ENCODE measurements around the gene TTLL5.

The TTLL5 gene, protein sequence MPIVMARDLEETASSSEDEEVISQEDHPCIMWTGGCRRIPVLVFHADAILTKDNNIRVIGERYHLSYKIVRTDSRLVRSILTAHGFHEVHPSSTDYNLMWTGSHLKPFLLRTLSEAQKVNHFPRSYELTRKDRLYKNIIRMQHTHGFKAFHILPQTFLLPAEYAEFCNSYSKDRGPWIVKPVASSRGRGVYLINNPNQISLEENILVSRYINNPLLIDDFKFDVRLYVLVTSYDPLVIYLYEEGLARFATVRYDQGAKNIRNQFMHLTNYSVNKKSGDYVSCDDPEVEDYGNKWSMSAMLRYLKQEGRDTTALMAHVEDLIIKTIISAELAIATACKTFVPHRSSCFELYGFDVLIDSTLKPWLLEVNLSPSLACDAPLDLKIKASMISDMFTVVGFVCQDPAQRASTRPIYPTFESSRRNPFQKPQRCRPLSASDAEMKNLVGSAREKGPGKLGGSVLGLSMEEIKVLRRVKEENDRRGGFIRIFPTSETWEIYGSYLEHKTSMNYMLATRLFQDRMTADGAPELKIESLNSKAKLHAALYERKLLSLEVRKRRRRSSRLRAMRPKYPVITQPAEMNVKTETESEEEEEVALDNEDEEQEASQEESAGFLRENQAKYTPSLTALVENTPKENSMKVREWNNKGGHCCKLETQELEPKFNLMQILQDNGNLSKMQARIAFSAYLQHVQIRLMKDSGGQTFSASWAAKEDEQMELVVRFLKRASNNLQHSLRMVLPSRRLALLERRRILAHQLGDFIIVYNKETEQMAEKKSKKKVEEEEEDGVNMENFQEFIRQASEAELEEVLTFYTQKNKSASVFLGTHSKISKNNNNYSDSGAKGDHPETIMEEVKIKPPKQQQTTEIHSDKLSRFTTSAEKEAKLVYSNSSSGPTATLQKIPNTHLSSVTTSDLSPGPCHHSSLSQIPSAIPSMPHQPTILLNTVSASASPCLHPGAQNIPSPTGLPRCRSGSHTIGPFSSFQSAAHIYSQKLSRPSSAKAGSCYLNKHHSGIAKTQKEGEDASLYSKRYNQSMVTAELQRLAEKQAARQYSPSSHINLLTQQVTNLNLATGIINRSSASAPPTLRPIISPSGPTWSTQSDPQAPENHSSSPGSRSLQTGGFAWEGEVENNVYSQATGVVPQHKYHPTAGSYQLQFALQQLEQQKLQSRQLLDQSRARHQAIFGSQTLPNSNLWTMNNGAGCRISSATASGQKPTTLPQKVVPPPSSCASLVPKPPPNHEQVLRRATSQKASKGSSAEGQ (N-terminal part only)

DNA sequence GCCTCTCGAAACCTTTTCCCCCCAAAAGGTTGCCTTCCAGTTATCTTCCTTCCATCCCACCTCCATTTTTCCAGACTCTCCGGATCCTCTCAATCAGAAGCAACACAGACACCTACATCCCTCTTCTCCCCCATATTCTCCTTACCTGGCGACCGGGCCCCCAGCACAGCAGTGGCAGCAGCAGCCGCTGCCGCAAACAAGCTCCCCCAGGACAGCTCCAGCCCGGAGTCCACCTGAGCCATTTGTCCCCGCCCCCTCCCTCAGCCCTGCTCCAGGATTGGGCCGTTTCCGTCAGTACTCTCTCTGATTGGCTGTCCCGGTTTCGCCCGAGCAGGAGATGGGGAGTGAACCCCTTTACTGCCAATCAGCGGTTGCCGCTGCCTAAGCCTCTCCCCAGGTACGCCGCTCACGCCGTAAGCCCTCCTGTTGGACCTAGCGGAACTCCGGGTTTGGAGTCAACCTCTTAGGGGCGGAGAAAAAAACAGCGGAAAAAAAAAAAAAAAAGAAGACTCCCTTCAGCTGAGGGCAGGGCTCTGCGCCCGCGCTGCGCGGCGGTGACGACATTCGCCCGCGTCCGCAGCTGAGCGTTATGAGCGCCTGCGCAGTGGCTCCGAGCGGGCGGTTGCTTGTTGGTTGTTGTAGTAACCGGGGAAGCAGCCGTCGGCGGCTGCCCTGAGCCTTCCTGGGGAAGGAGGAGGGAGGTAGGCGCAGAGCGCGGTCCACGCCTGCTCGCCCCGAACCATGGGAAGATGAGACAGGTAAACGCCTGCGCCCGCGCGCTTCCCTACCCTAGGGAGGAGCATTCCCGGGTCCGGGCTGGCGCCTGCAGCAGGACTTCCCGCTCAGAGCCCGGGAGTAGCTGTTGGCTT, at the start of gene TTLL5, which contains the start of gene ERG28:
TSS of gene TTLL5 (plus strand) at position 617 of the 869 bp plus-strand sequence. CDS start 1,904 bp downstream, outside the sequence.
TSS of gene ERG28 (minus strand) at position 247 of the 869 bp plus-strand sequence. CDS start 3,374 bp downstream, outside the sequence.
- Histone ChIP-seq H3K9me3 (ENCODE audit: control insufficient read depth, low read length) (no peaks in the 10 kb centered on the region), H2AFZ (peak within 1 kb of the TSS; percentile 91), H3K9ac (peak within 1 kb of the TSS; percentile 15), H3K36me3 (ENCODE audit: control insufficient read depth, insufficient read depth, low read length) (no peaks in the 10 kb centered on the region), H3K4me3 (ENCODE audit: low read depth, low read length) (peak within 1 kb of the TSS; percentile 84), H3K27me3 (ENCODE audit: control insufficient read depth, insufficient read depth, low read length) (no peaks in the 10 kb centered on the region), H3K4me1 (peaks cover 7% of the 10 kb centered on the region), H3K79me2 (no peaks in the 10 kb centered on the region), H3K27ac (peak within 1 kb of the TSS; percentile 84), H3K4me2 (ENCODE audit: low read length) (peak within 1 kb of the TSS; percentile 71)
- TF ChIP-seq, protein P1, sequence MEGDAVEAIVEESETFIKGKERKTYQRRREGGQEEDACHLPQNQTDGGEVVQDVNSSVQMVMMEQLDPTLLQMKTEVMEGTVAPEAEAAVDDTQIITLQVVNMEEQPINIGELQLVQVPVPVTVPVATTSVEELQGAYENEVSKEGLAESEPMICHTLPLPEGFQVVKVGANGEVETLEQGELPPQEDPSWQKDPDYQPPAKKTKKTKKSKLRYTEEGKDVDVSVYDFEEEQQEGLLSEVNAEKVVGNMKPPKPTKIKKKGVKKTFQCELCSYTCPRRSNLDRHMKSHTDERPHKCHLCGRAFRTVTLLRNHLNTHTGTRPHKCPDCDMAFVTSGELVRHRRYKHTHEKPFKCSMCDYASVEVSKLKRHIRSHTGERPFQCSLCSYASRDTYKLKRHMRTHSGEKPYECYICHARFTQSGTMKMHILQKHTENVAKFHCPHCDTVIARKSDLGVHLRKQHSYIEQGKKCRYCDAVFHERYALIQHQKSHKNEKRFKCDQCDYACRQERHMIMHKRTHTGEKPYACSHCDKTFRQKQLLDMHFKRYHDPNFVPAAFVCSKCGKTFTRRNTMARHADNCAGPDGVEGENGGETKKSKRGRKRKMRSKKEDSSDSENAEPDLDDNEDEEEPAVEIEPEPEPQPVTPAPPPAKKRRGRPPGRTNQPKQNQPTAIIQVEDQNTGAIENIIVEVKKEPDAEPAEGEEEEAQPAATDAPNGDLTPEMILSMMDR (IDR thresholded peaks at IDR 0.05), result no peak

DNA sequence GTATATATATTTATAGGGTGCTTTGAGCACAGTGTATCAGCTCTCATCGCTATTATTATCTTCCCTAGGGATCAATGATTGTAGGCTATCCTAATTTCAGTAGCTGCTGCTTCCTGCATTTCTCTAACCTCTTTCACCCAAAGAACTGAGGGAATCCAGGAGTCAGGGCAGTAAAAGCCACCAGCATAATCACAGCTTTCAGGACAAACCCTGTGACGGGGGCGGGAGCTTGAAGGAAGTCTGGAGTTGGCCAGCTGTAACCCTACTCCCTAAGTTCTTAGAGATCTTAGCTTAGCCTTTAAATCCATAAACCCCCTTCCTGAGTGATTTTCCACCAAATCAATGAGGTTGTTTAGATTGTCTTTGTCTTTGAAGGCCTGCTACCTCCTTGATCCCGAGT, 48.9 kb upstream of the TTLL5 start:
- Histone ChIP-seq H2AFZ (no peak overlapping the region), H3K4me2 (ENCODE audit: low read length) (no peak overlapping the region), H3K9me3 (ENCODE audit: control insufficient read depth, low read length) (no peaks in the 10 kb centered on the region), H3K27ac (no peak overlapping the region), H3K27me3 (ENCODE audit: control insufficient read depth, insufficient read depth, low read length) (no peaks in the 10 kb centered on the region), H3K4me3 (ENCODE audit: low read depth, low read length) (no peak overlapping the region), H3K9ac (no peak overlapping the region), H3K4me1 (peaks cover 3% of the 10 kb centered on the region), H3K36me3 (ENCODE audit: control insufficient read depth, insufficient read depth, low read length) (no peaks in the 10 kb centered on the region), H3K79me2 (peaks cover 5% of the 10 kb centered on the region)
- TF ChIP-seq, protein P1 (IDR thresholded peaks at IDR 0.05), result no peak

DNA sequence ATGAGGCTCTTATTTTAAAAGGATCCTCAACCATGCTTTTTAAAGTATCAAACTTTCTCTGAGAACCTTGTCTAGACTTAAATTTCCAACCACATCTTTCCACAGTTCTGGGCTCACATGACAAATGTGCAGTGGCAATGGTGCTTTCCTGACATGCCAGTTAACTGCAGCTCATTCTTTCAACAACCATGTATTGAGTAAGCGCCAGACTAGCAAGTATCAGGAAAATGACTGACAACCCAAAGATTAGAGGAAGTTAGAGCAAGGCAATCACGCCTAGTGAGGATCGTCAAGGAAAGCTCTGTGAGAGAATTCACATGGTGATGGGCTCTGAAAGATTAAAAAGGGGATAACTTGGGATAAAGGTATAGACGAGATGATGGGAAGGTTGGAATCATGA, 46.9 kb upstream of the TTLL5 start:
- Histone ChIP-seq H3K27ac (no peak overlapping the region), H3K4me1 (peaks cover 3% of the 10 kb centered on the region), H3K9ac (no peak overlapping the region), H2AFZ (no peak overlapping the region), H3K9me3 (ENCODE audit: control insufficient read depth, low read length) (no peaks in the 10 kb centered on the region), H3K79me2 (peaks cover 5% of the 10 kb centered on the region), H3K36me3 (ENCODE audit: control insufficient read depth, insufficient read depth, low read length) (no peaks in the 10 kb centered on the region), H3K4me3 (ENCODE audit: low read depth, low read length) (no peak overlapping the region), H3K4me2 (ENCODE audit: low read length) (no peak overlapping the region), H3K27me3 (ENCODE audit: control insufficient read depth, insufficient read depth, low read length) (no peaks in the 10 kb centered on the region)
- TF ChIP-seq, protein P1 (IDR thresholded peaks at IDR 0.05), result no peak

DNA sequence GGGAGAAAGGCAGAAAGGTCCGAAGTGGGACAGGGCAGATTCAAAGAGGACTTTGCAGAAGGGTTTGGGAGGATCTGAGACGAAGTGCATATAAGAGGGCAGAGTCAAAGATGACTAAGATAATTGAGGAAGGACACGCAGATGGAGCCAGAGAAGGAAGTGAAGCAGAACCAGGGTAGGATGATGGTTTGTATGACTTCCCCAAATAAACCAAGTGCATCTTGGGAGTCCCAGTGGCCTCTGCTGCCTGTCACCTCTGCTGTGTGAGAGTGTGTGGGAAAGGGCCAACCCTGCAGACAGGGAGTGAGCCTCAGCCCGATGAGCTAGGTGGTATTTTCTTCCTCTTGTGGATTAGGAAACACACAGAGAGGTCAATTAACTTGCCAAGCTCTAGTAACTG, 45.8 kb upstream of the TTLL5 start:
- TF ChIP-seq, protein P1 (IDR thresholded peaks at IDR 0.05), result no peak
- Histone ChIP-seq H3K79me2 (peaks cover 5% of the 10 kb centered on the region), H3K9me3 (ENCODE audit: control insufficient read depth, low read length) (no peaks in the 10 kb centered on the region), H3K36me3 (ENCODE audit: control insufficient read depth, insufficient read depth, low read length) (no peaks in the 10 kb centered on the region), H3K27me3 (ENCODE audit: control insufficient read depth, insufficient read depth, low read length) (no peaks in the 10 kb centered on the region), H2AFZ (no peak overlapping the region), H3K4me1 (peaks cover 7% of the 10 kb centered on the region), H3K4me3 (ENCODE audit: low read depth, low read length) (no peak overlapping the region), H3K9ac (no peak overlapping the region), H3K27ac (no peak overlapping the region), H3K4me2 (ENCODE audit: low read length) (no peak overlapping the region)

All from parathyroid adenoma (tissue), 2 donors.